GM23248 (cell line): ENCODE data around the gene CRHBP.

Experiments used
- EZH2 ChIP-seq: fragments of 200-600 bp; sonication (generic); IDR thresholded peaks from 2 replicates; pipeline ENCODE4 v1.6.1; 2018; ENCODE audit warnings: antibody characterized with exemption, mild to moderate bottlenecking; ENCODE audit not compliant: insufficient read depth, poor library complexity, severe bottlenecking
- EZH2phosphoT487 ChIP-seq: fragments of 200-600 bp; sonication (generic); IDR thresholded peaks from 2 replicates; pipeline ENCODE4 v1.6.1; 2018; ENCODE audit warnings: antibody characterized with exemption, moderate library complexity, mild to moderate bottlenecking, low read depth; ENCODE audit not compliant: insufficient read depth

DNA sequence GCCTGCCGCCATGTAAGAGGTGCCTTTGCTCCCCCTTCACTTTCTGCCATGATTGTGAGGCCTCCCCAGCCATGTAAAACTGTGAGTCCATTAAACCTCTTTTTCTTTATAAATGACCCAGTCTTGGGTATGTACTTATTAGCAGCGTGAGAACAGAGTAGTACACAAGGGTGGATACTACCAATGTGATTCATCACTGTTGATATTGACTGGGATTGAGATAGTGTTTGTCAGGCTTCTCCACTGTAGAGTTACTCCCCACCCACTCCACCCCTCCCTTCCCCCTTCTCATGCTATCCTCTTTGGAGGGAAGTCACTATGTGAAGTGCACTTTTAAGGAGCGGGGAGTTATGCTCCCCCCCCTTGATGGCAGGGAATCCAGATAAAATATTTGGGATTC lies 11.4 kb upstream of the CRHBP start:
- TF ChIP-seq EZH2 (no peak), EZH2phosphoT487 (no peak)
